Heart left ventricle (tissue), 16 donors: ENCODE measurements around the gene PSMA2. TPM values are rescaled to one million over a fixed set of nuclear protein-coding genes. Genes with fewer than 3 reads are reported as not detected.

Experiments
- ATAC-seq, 4 donors: fragments of 200-7000 bp; cut with Tn5 transposase; one replicate each; pipeline ENCODE4 v1.9.1; 2020 to 2022; ENCODE audit warnings: moderate library complexity in 4 of 4, mild to moderate bottlenecking in 3 of 4, moderate number of reproducible peaks in 1 of 4
- DNase-seq, 5 donors: peaks; one replicate each; pipeline ENCODE4 v3.0.0-alpha.2; 2020
- H3K27ac ChIP-seq, 12 donors: fragments of 200-600 bp; sonication (generic) in 4 of 12; one replicate each; pipeline versions ENCODE4 v1.5.0 to v1.8.0; 2016 to 2022; ENCODE audit warnings: mild to moderate bottlenecking in 2 of 12
- H3K27me3 ChIP-seq, 9 donors: fragments of 200-600 bp; sonication (generic) in 2 of 9; one replicate each; pipeline versions ENCODE4 v1.5.1 to v1.8.0; 2016 to 2022; ENCODE audit warnings: mild to moderate bottlenecking in 3 of 9
- H3K36me3 ChIP-seq, 9 donors: fragments of 200-600 bp; sonication (generic) in 2 of 9; one replicate each; pipeline versions ENCODE4 v1.5.0 to v1.8.0; 2018 to 2022; ENCODE audit warnings: mild to moderate bottlenecking in 2 of 9
- H3K4me1 ChIP-seq, 12 donors: fragments of 200-600 bp; sonication (generic) in 4 of 12; one replicate each; pipeline versions ENCODE4 v1.5.0 to v1.8.0; 2016 to 2022; ENCODE audit warnings: mild to moderate bottlenecking in 3 of 12
- H3K4me3 ChIP-seq, 12 donors: fragments of 200-600 bp; sonication (generic) in 4 of 12; one replicate each; pipeline versions ENCODE4 v1.5.0 to v1.8.0; 2017 to 2022; ENCODE audit warnings: mild to moderate bottlenecking in 9 of 12, moderate library complexity in 4 of 12
- H3K9me3 ChIP-seq, 12 donors: fragments of 200-600 bp; sonication (generic) in 4 of 12; one replicate each; pipeline versions ENCODE4 v1.5.0 to v1.8.0; 2016 to 2022; ENCODE audit warnings: mild to moderate bottlenecking in 1 of 12
- CTCF ChIP-seq, 12 donors: fragments of 200-600 bp; sonication (generic) in 4 of 12; IDR thresholded peaks; one replicate each; pipeline versions ENCODE4 v1.5.0 to v1.8.0; 2018 to 2022; ENCODE audit warnings: antibody characterized with exemption in 12 of 12, mild to moderate bottlenecking in 5 of 12
- POLR2A ChIP-seq, 2 donors: fragments of 450-650 bp; IDR thresholded peaks; one replicate each; pipeline ENCODE4 v1.6.1; 2017; ENCODE audit warnings: antibody characterized with exemption in 2 of 2, mild to moderate bottlenecking in 2 of 2, moderate library complexity in 2 of 2
- WGBS, 4 donors: extraction: QIAGEN DNeasy Blood & Tissue Kit in 2 of 4; methylation state at CpG; one replicate each; pipeline versions ENCODE4 v1.1.5 to v1.1.7; 2013 to 2018; 5-methylcytosine and 5-hydroxymethylcytosine counted together
- intact Hi-C, 10 donors: fragments of 100-400 bp; cut with DNase I; formaldehyde crosslinking; loops; one replicate each; pipeline versions ENCODE4 v1.11.1 to v1.14.2; 2022
- long read RNA-seq, 3 donors: library from polyadenylated mRNA; unstranded; transcript quantifications; one replicate each; pipeline ENCODE4 v2.0.0, GENCODE V29; 2020 to 2021
- polyA plus RNA-seq, 2 donors: library from polyadenylated mRNA; stranded (reverse); fragments of 200-250 nt; gene quantifications; one replicate each; pipeline ENCODE4 v1.2.3, GENCODE V29; 2013
- total RNA-seq, 9 donors: library from RNA; depleted of rRNA in 2 of 9; stranded (reverse); fragments of >200 nt in 2 of 9; fragmentation: NEBNext Ultra II Directional in 3 of 9; extraction: Animal tissue kit (Norgen Biotek cat#: 25700) in 3 of 9; gene quantifications; one replicate each; pipeline versions ENCODE4 v1.1.0 to v1.2.4, GENCODE V29; 2016 to 2023
- donor health status: ischemic (EF 13 %, LVEDD 7.1; RV severe dilation, severe dysfunction).
- donor health status: healthy with polysubstance abuse.
- donor health status: DM: no; HTN: yes; CAD: no.
- donor health status: DM: no; HTN: no; CAD: no.
- donor health status: ischemic (EF 25% LVEDD 6.9; RV normal size, moderate dysfunction).
- donor health status: ischemic (EF 25% LVEDD 5.7; RV mildly dilated, moderate dysfunction).
- donor health status: healthy.
- donor health status: DM: yes; HTN: yes; CAD: no.
- donor health status: ischemic (EF 35%, LVEDD 5.7; RV mildly dilated, moderate dysfunction).
- donor health status: nonischemic (EF 11% LVEDD 7.7; RV severe dilation, severe dysfunction).
- donor health status: DM: yes; HTN: yes; CAD: no.
- donor health status: PGD.
- donor health status: ischemic (EF 29% LVEDD 5.4; RV normal size, mild dysfunction).
- donor health status: nonischemic (EF 23%, LVEDD 6.1; RV moderate dilation, normal function).

PSMA2 gene
- total RNA-seq = 100 to 1,000 TPM in 1 of 9 donors, 10 to 100 TPM in 8; 41.8 to 106 (median 75.8) TPM
- polyA plus RNA-seq = 100 to 1,000 TPM in 1 of 2 donors, 10 to 100 TPM in 1; 71.3 to 139 TPM
- long read RNA-seq, donor 1, transcript PSMA2-201 (8 exons, 1,487 nt) = major isoform, 204 of 204 reads
- long read RNA-seq, donor 1, partial matches to known transcripts = 0 of 204 reads
- long read RNA-seq, donor 1, other reads (novel, unspliced or antisense) = 0 of 204 reads
- long read RNA-seq, donor 2, transcript PSMA2-201 (8 exons, 1,487 nt) = major isoform, 460 of 470 reads
- long read RNA-seq, donor 2, partial matches to known transcripts = 3 of 470 reads
- long read RNA-seq, donor 2, other reads (novel, unspliced or antisense) = 5 of 470 reads
- long read RNA-seq, donor 3, transcript PSMA2-201 (8 exons, 1,487 nt) = major isoform, 159 of 162 reads
- long read RNA-seq, donor 3, partial matches to known transcripts = 1 of 162 reads
- long read RNA-seq, donor 3, other reads (novel, unspliced or antisense) = 0 of 162 reads

DNA sequence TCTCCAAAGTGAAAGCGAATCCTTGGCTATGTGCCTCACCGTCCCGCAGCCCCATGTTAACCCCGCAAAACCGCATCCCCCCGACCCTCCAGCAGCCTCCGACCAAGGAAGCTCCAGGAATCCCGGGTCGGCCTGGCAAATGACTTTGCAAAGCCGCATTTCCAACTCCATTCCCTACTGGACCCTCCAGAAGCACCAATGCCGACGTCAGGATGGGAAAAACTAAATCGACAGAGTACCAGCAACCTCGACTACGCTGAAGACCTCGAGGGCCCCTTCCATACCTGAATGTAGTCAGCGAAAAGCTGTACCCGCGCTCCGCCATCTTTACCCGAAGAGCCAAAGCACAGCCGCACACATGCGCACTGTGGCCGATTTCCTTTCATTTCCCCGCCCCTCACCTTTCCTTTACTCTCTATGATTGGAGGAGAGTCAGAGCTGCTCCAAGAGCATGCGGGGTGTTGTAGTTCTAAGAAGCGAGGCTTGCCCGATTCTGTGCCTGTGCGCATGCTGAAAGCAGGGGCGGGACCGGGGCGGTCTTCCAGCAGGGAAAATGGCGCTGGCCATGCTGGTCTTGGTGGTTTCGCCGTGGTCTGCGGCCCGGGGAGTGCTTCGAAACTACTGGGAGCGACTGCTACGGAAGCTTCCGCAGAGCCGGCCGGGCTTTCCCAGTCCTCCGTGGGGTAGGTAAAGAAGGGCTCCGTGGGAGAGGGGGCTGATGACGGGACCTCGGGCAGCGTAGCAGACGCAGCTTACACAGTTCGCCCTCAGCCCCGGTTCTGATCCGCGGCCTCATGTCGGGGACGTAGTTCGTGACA, at the start of gene PSMA2, which contains the start of gene MRPL32:
Gene PSMA2 (minus strand): TSS at position 341 of the 818 bp plus-strand sequence. CDS start 16 bp downstream, at position 325.
Gene MRPL32 (plus strand): TSS at position 543 of the 818 bp plus-strand sequence. CDS start 11 bp downstream, at position 554.
- peaks cover 0 to 31% (median 26%) of the 10 kb centered on the region in 9 donors for H3K36me3 ChIP-seq
- H3K27ac ChIP-seq = peak within 1 kb of the TSS; percentile 16 to 88 (median 80)
- H3K27me3 ChIP-seq = no peaks in the 10 kb centered on the region
- intact Hi-C loops = loop anchor here in 4 of 10 donors (1.0 to 10.0 kb wide), 5 partner anchors 19 to 903 kb away; partner anchors contain the start of genes C7orf25 (in 4 of the 4) and COA1 (in 2 of the 4)
- DNase-seq (peak; percentile 95 to 97 (median 96)), ATAC-seq (peak; percentile 100)
- peak within 1 kb of the TSS; percentile 61 to 97 (median 72) for H3K4me3 ChIP-seq
- 0 to 1% (median 0%) methylated on average over 51 to 56 of the region's 56 CpGs for WGBS, 4 donors
- no peaks in the 10 kb centered on the region for H3K9me3 ChIP-seq
- peak in 1 of 2 donors; percentile 72 for TF ChIP-seq POLR2A (IDR thresholded peaks at IDR 0.05)
- TF ChIP-seq CTCF (IDR thresholded peaks at IDR 0.05) = no peak
- H3K4me1 ChIP-seq = peaks cover 6 to 57% (median 37%) of the 10 kb centered on the region in 12 donors

DNA sequence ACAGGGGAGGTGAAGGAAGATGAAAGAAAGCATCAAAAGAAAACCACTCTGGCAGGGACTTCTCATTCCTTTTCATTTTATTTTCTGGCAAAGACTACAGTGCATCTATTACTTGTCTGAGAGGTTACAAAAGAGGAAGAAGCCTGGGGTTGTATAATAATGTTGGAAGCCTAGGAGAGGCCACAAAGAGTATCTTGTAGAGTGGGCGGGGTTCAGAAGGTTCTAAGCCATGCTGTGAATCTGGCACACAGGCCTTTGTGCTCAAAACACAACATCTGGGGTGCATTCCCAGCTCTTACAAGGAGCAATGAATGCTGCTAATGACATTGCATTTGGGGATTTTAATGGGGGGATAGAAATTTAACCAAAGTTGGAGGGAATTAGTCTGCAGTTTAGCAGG, 49.6 kb upstream of the PSMA2 start:
- H3K9me3 ChIP-seq = peaks cover 0 to 18% (median 6%) of the 10 kb centered on the region in 12 donors
- WGBS, 4 donors = 77 to 93% (median 90%) methylated on average over 1 of the region's 1 CpG
- no peaks in the 10 kb centered on the region for H3K4me1 ChIP-seq
- H3K36me3 ChIP-seq = no peaks in the 10 kb centered on the region
- H3K4me3 ChIP-seq = no peak overlapping the region
- intact Hi-C loops = no loop called here
- H3K27ac ChIP-seq = no peak overlapping the region
- TF ChIP-seq CTCF (IDR thresholded peaks at IDR 0.05) (no peak), POLR2A (IDR thresholded peaks at IDR 0.05) (no peak)
- ATAC-seq = no peak
- no peak for DNase-seq
- no peaks in the 10 kb centered on the region for H3K27me3 ChIP-seq

DNA sequence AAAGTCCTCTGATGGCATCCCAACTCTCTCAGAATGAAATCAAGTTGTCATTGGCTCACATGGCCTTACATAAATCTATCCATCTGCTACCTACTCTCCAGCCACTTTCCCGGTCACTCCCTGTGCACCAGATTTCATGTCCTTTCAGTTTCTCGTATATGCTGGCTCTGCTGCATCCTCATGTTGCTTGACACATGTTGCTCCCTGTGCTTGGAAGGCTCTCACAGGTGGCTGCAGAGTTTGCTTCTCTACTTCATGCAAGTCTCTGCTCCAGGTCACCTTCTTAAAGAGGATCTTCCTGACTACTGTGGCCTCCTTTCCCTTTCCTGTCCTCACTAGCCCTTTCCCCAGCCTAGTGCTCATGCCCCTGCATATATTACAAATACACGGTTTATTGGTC, 48.5 kb upstream of the PSMA2 start:
- Histone ChIP-seq H3K4me1 (no peaks in the 10 kb centered on the region), H3K9me3 (peaks cover 0 to 18% (median 6%) of the 10 kb centered on the region in 12 donors), H3K4me3 (no peak overlapping the region), H3K36me3 (no peaks in the 10 kb centered on the region), H3K27ac (no peak overlapping the region), H3K27me3 (no peaks in the 10 kb centered on the region)
- no peak for DNase-seq
- intact Hi-C loops = no loop called here
- TF ChIP-seq POLR2A (IDR thresholded peaks at IDR 0.05) (no peak), CTCF (IDR thresholded peaks at IDR 0.05) (no peak)
- 79 to 90% (median 84%) methylated on average over 3 of the region's 3 CpGs for WGBS, 4 donors
- no peak for ATAC-seq
